ENCODE results near the gene UNC13D. TPM values are rescaled to one million over a fixed set of nuclear protein-coding genes. Genes with fewer than 3 reads are reported as not detected.
"Not testable (repeated sequence)": the region's sequence is repeated elsewhere in the genome, so short reads cannot be mapped to it uniquely, and the experiment has no call there.

UNC13D gene
- total RNA-seq, 1 donor from 2014 or later: 6.8 TPM

GRCh38 chr17:75875940-75876189 is 31.7 kb upstream of the UNC13D start:
- H3K27me3 Mint-ChIP-seq (ENCODE audit: low read depth): peaks cover 54% of the 10 kb centered on the region
- DNase-seq (ENCODE audit: low spot score in 2 of 2, unreplicated experiment in 2 of 2): no peak
- H3K36me3 Mint-ChIP-seq: no peaks in the 10 kb centered on the region
- TF ChIP-seq, protein P1, sequence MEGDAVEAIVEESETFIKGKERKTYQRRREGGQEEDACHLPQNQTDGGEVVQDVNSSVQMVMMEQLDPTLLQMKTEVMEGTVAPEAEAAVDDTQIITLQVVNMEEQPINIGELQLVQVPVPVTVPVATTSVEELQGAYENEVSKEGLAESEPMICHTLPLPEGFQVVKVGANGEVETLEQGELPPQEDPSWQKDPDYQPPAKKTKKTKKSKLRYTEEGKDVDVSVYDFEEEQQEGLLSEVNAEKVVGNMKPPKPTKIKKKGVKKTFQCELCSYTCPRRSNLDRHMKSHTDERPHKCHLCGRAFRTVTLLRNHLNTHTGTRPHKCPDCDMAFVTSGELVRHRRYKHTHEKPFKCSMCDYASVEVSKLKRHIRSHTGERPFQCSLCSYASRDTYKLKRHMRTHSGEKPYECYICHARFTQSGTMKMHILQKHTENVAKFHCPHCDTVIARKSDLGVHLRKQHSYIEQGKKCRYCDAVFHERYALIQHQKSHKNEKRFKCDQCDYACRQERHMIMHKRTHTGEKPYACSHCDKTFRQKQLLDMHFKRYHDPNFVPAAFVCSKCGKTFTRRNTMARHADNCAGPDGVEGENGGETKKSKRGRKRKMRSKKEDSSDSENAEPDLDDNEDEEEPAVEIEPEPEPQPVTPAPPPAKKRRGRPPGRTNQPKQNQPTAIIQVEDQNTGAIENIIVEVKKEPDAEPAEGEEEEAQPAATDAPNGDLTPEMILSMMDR (IDR thresholded peaks at IDR 0.05; ENCODE audit: unreplicated experiment): no peak
- H3K4me1 Mint-ChIP-seq: peaks cover 16% of the 10 kb centered on the region
- no peak overlapping the region for H3K27ac Mint-ChIP-seq
- no peaks in the 10 kb centered on the region for H3K9me3 Mint-ChIP-seq
- no peak overlapping the region for H3K4me3 Mint-ChIP-seq

- no peak for DNase-seq (ENCODE audit: low spot score in 2 of 2, unreplicated experiment in 2 of 2)
- H3K4me1 Mint-ChIP-seq: peaks cover 16% of the 10 kb centered on the region
- no peak overlapping the region for H3K4me3 Mint-ChIP-seq
- peaks cover 49% of the 10 kb centered on the region for H3K27me3 Mint-ChIP-seq (ENCODE audit: low read depth)
- H3K27ac Mint-ChIP-seq: no peak overlapping the region
- no peaks in the 10 kb centered on the region for H3K9me3 Mint-ChIP-seq
- no peaks in the 10 kb centered on the region for H3K36me3 Mint-ChIP-seq
- TF ChIP-seq, protein P1 (IDR thresholded peaks at IDR 0.05; ENCODE audit: unreplicated experiment): no peak
Measured at GRCh38 chr17:75875182-75875939, 31.2 kb upstream of the UNC13D start.

DNA sequence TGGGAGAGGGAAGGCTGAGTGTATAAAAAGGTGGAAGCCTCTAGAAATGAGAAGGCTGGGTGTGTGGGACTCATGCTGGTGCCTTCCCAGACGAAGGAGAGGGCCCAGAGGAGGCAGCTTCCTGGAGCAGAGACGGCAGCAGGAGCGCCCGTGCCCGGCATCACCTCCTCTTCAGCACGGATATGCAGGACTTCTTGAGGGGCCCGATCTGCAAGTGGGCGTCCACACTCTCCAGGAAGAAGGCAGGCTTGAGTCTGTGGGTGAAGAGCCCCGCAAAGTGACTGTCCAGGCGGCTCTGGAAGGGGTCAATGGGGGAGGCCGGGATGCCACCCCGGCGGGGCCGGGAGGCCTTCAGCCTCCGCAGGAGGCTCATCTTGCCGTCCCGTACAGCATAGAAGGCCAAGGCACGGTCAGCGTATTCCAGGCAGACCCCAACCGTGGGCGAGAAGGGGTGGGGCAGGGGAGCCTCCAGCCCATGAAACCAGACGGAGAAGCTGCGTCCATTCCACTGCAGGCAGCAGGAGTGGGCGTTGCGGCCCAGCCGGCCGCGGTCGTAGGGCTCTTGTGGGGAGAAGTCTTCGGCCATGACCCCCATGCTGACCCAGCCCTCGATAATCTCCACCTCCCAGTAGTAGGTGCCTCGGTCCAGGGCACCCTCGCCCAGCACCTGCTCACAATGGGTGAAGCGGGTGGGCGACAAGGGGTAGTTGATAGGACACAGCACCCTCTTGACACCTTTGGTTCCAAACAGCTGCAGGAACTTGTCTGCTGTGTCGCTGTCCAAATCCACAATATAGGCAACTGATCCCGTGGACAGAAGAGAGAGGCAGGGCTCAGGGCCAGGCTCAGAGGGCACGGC is 30.3 kb upstream of the UNC13D start:
- no peak for DNase-seq (ENCODE audit: low spot score in 2 of 2, unreplicated experiment in 2 of 2)
- peaks cover 41% of the 10 kb centered on the region for H3K27me3 Mint-ChIP-seq (ENCODE audit: low read depth)
- H3K27ac Mint-ChIP-seq: no peak overlapping the region
- no peaks in the 10 kb centered on the region for H3K36me3 Mint-ChIP-seq
- TF ChIP-seq, protein P1 (IDR thresholded peaks at IDR 0.05; ENCODE audit: unreplicated experiment): no peak
- H3K4me1 Mint-ChIP-seq: peaks cover 16% of the 10 kb centered on the region
- no peak overlapping the region for H3K4me3 Mint-ChIP-seq
- H3K9me3 Mint-ChIP-seq: no peaks in the 10 kb centered on the region

GRCh38 chr17:75873587-75874322 is 29.6 kb upstream of the UNC13D start:
- Mint-ChIP-seq H3K4me1 (peaks cover 15% of the 10 kb centered on the region), H3K27ac (no peak overlapping the region), H3K27me3 (ENCODE audit: low read depth) (peaks cover 34% of the 10 kb centered on the region), H3K36me3 (no peaks in the 10 kb centered on the region), H3K4me3 (no peak overlapping the region), H3K9me3 (no peaks in the 10 kb centered on the region)
- DNase-seq (ENCODE audit: low spot score in 2 of 2, unreplicated experiment in 2 of 2): no peak
- TF ChIP-seq, protein P1 (IDR thresholded peaks at IDR 0.05; ENCODE audit: unreplicated experiment): no peak

DNA sequence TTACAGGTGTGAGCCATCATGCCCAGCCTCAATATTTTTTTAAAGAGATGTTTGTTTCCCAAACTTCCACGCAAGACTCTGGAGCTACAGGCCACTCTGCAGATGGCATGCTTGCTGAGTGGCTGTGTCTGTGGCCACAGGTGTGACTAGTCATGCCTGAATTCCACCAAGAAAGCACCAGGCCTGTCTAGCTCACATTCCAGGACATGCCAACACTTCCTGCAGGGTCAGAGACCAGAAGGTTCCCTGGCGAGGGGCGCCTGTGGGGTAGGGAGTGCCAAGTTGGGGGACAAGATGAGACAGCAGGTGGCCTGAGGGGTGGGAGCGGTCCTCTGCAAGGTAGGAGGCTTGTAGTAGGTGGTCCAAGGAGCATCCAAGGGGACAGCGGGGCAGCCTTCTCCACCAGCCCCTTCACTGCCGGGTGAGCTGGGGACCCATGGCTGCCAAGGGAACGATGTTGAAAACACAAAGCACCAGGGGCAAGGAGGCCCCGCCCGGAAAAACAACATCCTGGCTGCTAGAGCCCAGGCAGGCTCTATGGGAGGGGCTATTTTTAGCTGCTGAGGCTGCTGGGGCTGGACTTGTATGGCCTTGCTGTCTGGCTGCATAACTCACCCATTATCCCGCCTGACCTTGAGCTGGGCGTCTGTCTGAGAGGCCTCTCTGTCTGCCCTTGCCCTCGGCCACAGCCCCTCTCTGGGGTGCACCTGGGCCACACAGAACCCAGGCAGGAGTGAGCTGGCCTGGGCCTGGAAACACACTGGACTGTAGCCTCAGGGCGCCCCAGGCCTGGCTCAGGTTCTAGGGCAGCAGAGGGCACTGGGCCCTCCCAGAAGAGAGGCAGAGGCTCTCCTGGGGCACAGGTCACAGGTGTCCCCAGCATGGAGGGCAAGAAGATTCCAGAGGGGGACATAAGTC is 28.5 kb upstream of the UNC13D start:
- no peaks in the 10 kb centered on the region for H3K36me3 Mint-ChIP-seq
- H3K27me3 Mint-ChIP-seq (ENCODE audit: low read depth): peaks cover 30% of the 10 kb centered on the region
- TF ChIP-seq, protein P1 (IDR thresholded peaks at IDR 0.05; ENCODE audit: unreplicated experiment): no peak
- no peaks in the 10 kb centered on the region for H3K9me3 Mint-ChIP-seq
- peaks cover 11% of the 10 kb centered on the region for H3K4me1 Mint-ChIP-seq
- DNase-seq (ENCODE audit: low spot score in 2 of 2, unreplicated experiment in 2 of 2): no peak
- H3K4me3 Mint-ChIP-seq: no peak overlapping the region
- H3K27ac Mint-ChIP-seq: no peak overlapping the region

DNA sequence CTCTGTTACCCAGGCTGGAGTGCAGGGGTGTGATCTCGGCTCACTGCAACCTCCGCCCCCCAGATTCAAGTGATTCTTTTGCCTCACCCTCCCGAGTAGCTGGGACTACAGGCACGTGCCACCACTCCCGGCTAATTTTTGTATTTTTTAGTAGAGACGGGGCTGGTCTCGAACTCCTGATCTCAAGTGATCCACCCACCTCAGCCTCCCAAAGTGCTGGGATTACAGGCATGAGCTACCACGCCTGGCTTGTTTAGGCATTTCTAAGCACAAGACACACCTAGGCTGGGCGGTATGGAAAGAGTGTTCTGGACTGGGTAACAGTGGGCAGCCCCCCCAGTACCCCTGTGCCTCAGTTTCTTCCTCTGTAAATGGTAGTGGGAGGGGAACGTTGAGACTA is 26.0 kb upstream of the UNC13D start:
- not testable (repeated sequence) for H3K36me3 Mint-ChIP-seq; H3K27ac Mint-ChIP-seq; H3K9me3 Mint-ChIP-seq; H3K4me3 Mint-ChIP-seq; H3K27me3 Mint-ChIP-seq (ENCODE audit: low read depth); H3K4me1 Mint-ChIP-seq; DNase-seq (ENCODE audit: low spot score in 2 of 2, unreplicated experiment in 2 of 2)
